ENCODE measurements around the gene STAG1.

The STAG1 gene

GRCh38 chr3:136664771-136665170 is 87.4 kb downstream of the STAG1 start:
- ChIA-PET CTCF (no interaction called here), POLR2A (no interaction called here)
- TF ChIP-seq SP2 (tag by site-specific recombination; IDR thresholded peaks at IDR 0.05) (no peak), ZNF677 (tag by site-specific recombination; IDR thresholded peaks at IDR 0.05) (no peak), BCL11A (tag by site-specific recombination; IDR thresholded peaks at IDR 0.05; ENCODE audit: low read depth) (no peak), ZNF785 (tag by site-specific recombination; IDR thresholded peaks at IDR 0.05) (no peak), SP7 (tag by site-specific recombination; IDR thresholded peaks at IDR 0.05) (no peak), SETDB1 (IDR thresholded peaks at IDR 0.05; ENCODE audit: insufficient read length, low read length) (no peak), ZNF549 (tag by site-specific recombination; IDR thresholded peaks at IDR 0.05) (no peak), ZNF184 (tag by site-specific recombination; IDR thresholded peaks at IDR 0.05) (no peak), ZBTB48 (tag by site-specific recombination; IDR thresholded peaks at IDR 0.05) (no peak), ZNF248 (tag by site-specific recombination; IDR thresholded peaks at IDR 0.05) (no peak), ZNF366 (tag by site-specific recombination; conservative IDR thresholded peaks at IDR 0.05) (no peak), ZNF138 (tag by site-specific recombination; IDR thresholded peaks at IDR 0.05; ENCODE audit: borderline replicate concordance) (no peak), ZNF449 (tag by site-specific recombination; IDR thresholded peaks at IDR 0.05) (no peak), ZNF148 (tag by site-specific recombination; IDR thresholded peaks at IDR 0.05; ENCODE audit: borderline replicate concordance) (no peak), SCRT1 (tag by site-specific recombination; IDR thresholded peaks at IDR 0.05; ENCODE audit: borderline replicate concordance) (no peak), ZNF701 (tag by site-specific recombination; IDR thresholded peaks at IDR 0.05) (no peak), HIC1 (tag by site-specific recombination; IDR thresholded peaks at IDR 0.05) (no peak)
- Histone ChIP-seq H3K4me1 (ENCODE audit: control insufficient read depth, insufficient read depth, low read length) (0 out of 2 replicates have a peak, but pooled peaks cover 4% of the 10 kb centered on the region), H3K36me3 (ENCODE audit: control insufficient read depth in 2 of 2, insufficient read depth in 1 of 2, low read length in 2 of 2) (no peaks in the 10 kb centered on the region; a peak in 1 of 3 replicates), H3K27ac (ENCODE audit: extremely low read depth, low read depth, low read length) (no peak overlapping the region), H3K4me3 (ENCODE audit: low read depth, low read length) (no peak overlapping the region), H3K9me3 (ENCODE audit: control insufficient read depth, insufficient read depth, low read depth, low read length) (no peaks in the 10 kb centered on the region)

- CTCF ChIA-PET, result interaction anchor here (0.7 kb wide), 1 partner anchor 365 kb away, joined by 4 read pairs; no protein-coding TSS in a partner anchor
- POLR2A ChIA-PET, result no interaction called here
These were observed 90.9 kb downstream of the STAG1 start for GRCh38 chr3:136661282-136661681.

More at GRCh38 chr3:136661282-136661681, 90.9 kb downstream of the STAG1 start:
- Histone ChIP-seq H3K36me3 (ENCODE audit: control insufficient read depth in 2 of 2, insufficient read depth in 1 of 2, low read length in 2 of 2) (no peaks in the 10 kb centered on the region; a peak in 1 of 3 replicates), H3K27ac (ENCODE audit: extremely low read depth, low read depth, low read length) (no peak overlapping the region), H3K4me3 (ENCODE audit: low read depth, low read length) (no peak overlapping the region), H3K4me1 (ENCODE audit: control insufficient read depth, insufficient read depth, low read length) (peaks cover 8% of the 10 kb centered on the region; the same call in 1 of the 2 replicates), H3K9me3 (ENCODE audit: control insufficient read depth, insufficient read depth, low read depth, low read length) (no peaks in the 10 kb centered on the region)
- no peak for TF ChIP-seq ZNF426 (tag by site-specific recombination; IDR thresholded peaks at IDR 0.05)
- no peak for TF ChIP-seq ZBTB17 (tag by site-specific recombination; IDR thresholded peaks at IDR 0.05)
- no peak for TF ChIP-seq ZNF791 (tag by site-specific recombination; IDR thresholded peaks at IDR 0.05)
